NT2/D1 (cell line): Measurements from ENCODE around the gene POU6F2.

Experiments used
- DNase-seq: peaks from one replicate; pipeline ENCODE4 v3.0.0-alpha.2; 2011; ENCODE audit warnings: low read depth, low spot score
- H3K27me3 ChIP-seq: 2 replicates; pipeline ENCODE4 v1.6.0; 2011; ENCODE audit warnings: mild to moderate bottlenecking; ENCODE audit not compliant: insufficient read length, insufficient read depth
- H3K36me3 ChIP-seq: 2 replicates; pipeline ENCODE4 v1.6.1; 2011; ENCODE audit warnings: mild to moderate bottlenecking, low read length, mixed read lengths; ENCODE audit not compliant: insufficient read depth, insufficient read length
- H3K4me1 ChIP-seq: 2 replicates; pipeline ENCODE4 v1.5.1; 2011; ENCODE audit not compliant: insufficient read depth, insufficient read length
- H3K4me3 ChIP-seq: 2 replicates; pipeline ENCODE4 v1.5.1; 2011; ENCODE audit warnings: low read depth; ENCODE audit not compliant: insufficient read length
- H3K9ac ChIP-seq: 2 replicates; pipeline ENCODE4 v1.6.0; 2011; ENCODE audit warnings: low read depth; ENCODE audit not compliant: insufficient read length
- H3K9me3 ChIP-seq: 2 replicates; pipeline ENCODE4 v1.5.1; 2011; ENCODE audit warnings: mild to moderate bottlenecking, low read length; ENCODE audit not compliant: insufficient read depth
- SUZ12 ChIP-seq: IDR thresholded peaks from 2 replicates; pipeline ENCODE4 v1.6.1; 2011; ENCODE audit not compliant: insufficient read length, insufficient read depth; ENCODE audit errors: extremely low read depth
- YY1 ChIP-seq: IDR thresholded peaks from 2 replicates; pipeline ENCODE4 v1.6.1; 2011; ENCODE audit not compliant: insufficient read length, insufficient read depth
- ZNF274 ChIP-seq: IDR thresholded peaks from 2 replicates; pipeline ENCODE4 v1.6.1; 2011; ENCODE audit warnings: mild to moderate bottlenecking, low read depth, low read length

Gene POU6F2

DNA sequence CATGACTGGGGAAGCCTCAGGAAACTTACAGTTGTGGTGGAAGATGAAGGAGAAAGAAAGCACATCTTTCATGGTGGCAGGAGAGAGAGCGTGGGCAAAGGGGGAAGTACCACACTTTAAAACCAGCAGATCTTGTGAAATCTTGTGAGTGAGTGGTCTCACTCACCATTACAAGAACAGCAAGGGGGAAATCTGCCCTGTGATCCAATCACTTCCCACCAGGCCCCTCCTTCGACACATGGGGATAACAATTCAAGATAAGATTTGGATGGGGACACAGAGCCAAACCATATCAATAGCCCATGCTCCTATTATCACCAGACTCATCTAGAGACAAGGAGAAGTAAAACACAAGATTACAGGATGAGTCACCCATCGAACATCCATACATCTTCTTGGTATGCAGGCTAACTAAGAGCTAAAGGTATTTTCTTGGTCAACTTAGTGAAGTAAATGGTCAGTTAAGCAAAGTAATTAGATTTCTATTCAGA, 533.2 kb downstream of the POU6F2 start:
- no peak overlapping the region for H3K4me3 ChIP-seq
- no peak overlapping the region for H3K9ac ChIP-seq
- no peaks in the 10 kb centered on the region for H3K36me3 ChIP-seq
- no peaks in the 10 kb centered on the region for H3K4me1 ChIP-seq
- no peak for TF ChIP-seq ZNF274
- TF ChIP-seq SUZ12: no peak
- no peak for TF ChIP-seq YY1
- H3K9me3 ChIP-seq: no peaks in the 10 kb centered on the region
- DNase-seq: peak; percentile 11
- no peaks in the 10 kb centered on the region for H3K27me3 ChIP-seq

DNA sequence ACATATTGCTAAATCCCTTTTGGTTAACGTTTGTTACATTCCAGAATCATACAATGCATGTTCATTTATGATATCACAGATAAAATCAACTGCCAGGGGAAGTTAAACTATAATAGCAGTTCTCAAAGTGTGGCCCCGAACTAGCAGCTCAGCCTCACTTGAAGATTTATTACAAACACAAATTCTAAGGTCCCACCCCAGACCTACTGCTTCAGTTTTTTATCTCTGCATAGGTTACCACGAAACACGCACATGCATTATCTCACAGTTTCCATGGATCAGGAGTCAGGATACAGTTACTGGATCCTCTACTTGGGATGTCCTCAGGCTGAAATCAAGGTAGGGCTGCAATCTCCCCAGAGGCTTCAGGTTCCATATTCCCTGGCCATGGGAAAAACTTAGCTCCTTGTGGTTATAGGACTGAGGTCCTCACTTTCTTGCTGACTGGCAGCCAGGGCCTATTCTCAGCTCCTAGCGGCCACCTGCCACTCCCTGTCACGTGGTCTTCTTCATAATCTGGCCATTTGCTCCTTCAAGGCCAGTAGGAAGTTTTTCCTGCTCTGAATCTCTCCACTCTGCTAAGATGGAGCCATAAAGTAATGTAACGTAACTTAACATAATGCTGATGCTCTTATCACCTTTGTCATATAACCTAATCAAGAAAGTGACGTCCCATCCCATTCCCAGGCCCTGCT, 538.0 kb downstream of the POU6F2 start:
- Histone ChIP-seq H3K27me3 (no peaks in the 10 kb centered on the region), H3K36me3 (no peaks in the 10 kb centered on the region), H3K4me1 (no peaks in the 10 kb centered on the region), H3K4me3 (no peak overlapping the region), H3K9me3 (no peaks in the 10 kb centered on the region), H3K9ac (no peak overlapping the region)
- DNase-seq: no peak
- no peak for TF ChIP-seq SUZ12
- TF ChIP-seq YY1: no peak
- TF ChIP-seq ZNF274: no peak

DNA sequence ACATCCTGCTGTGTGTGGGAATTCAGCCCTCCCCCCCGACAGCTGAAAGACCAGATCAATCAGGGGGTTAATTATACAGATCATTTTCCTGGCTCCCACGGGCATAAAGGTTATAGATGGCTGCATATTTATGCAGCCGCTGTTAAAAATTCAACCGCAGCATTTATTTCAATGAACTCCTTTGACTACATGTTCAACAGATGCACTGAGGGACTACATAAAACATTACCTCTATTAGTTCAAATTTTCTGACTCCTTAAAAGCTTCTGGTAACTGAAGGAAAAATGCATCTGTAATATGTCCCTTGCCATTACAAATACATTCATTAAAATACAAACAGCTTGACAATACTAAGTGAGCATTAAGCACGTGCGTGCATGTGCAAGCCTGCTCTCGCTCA, 538.8 kb downstream of the POU6F2 start:
- Histone ChIP-seq H3K36me3 (no peaks in the 10 kb centered on the region), H3K4me1 (no peaks in the 10 kb centered on the region), H3K27me3 (no peaks in the 10 kb centered on the region), H3K9ac (no peak overlapping the region), H3K9me3 (no peaks in the 10 kb centered on the region), H3K4me3 (no peak overlapping the region)
- TF ChIP-seq YY1: no peak
- TF ChIP-seq SUZ12: no peak
- no peak for TF ChIP-seq ZNF274
- DNase-seq: no peak

DNA sequence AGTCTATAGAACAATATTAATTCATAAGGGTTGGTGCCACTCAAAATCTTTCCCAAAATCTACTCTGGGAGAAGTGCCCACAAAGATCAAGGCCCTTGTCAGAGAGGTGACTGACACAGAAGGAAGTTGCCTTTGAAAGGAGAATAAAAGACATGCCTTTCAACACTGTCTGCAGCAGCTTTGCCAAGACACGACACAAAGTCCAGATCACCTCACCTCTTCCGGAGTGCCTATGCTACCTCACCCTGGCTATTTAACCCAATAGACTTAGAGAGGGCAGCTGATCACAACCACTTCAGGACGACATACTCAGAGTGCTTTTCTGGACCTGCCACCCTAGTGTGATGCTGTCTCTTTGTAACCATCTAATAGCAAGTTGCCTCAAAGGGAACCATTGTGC, 539.5 kb downstream of the POU6F2 start:
- Histone ChIP-seq H3K9me3 (no peaks in the 10 kb centered on the region), H3K4me1 (no peaks in the 10 kb centered on the region), H3K27me3 (no peaks in the 10 kb centered on the region), H3K9ac (no peak overlapping the region), H3K36me3 (no peaks in the 10 kb centered on the region), H3K4me3 (no peak overlapping the region)
- TF ChIP-seq ZNF274 (no peak), YY1 (no peak), SUZ12 (no peak)
- no peak for DNase-seq
